K562 (cell line): ENCODE measurements around the gene GPR4. TPM values are rescaled to one million over a fixed set of nuclear protein-coding genes. Genes with fewer than 3 reads are reported as not detected.

Source experiments
- AFF1 ChIP-seq, 2 experiments: fragments of 450-650 bp; IDR thresholded peaks; 2 replicates each; pipeline ENCODE4 v1.6.1; 2018; ENCODE audit warnings: mild to moderate bottlenecking in 2 of 2, low read depth in 1 of 2; ENCODE audit not compliant: partially characterized antibody in 2 of 2
- CBX3 ChIP-seq, 2 experiments: IDR thresholded peaks; 1 replicate in 1 of 2; 2 replicates in 1 of 2; pipeline ENCODE4 v1.6.1; 2012; ENCODE audit warnings: inconsistent platforms in 2 of 2, low read length in 2 of 2, borderline replicate concordance in 1 of 2, control low read depth in 1 of 2
- ELF2 ChIP-seq: fragments of 250-450 bp; sonication (Bioruptor Pico); IDR thresholded peaks from 2 replicates; pipeline ENCODE4 v1.5.0; 2021; ENCODE audit warnings: mild to moderate bottlenecking
- JUN ChIP-seq, 2 experiments: sonication (generic) in 1 of 2; formaldehyde crosslinking in 1 of 2; IDR thresholded peaks; 2 replicates each; pipeline versions ENCODE4 v1.6.1 to v1.8.0; 2012 to 2022; ENCODE audit warnings: borderline replicate concordance in 2 of 2, mild to moderate bottlenecking in 2 of 2, improper control_type of control experiment in 1 of 2, low read depth in 1 of 2, low read length in 1 of 2, missing genetic modification reagents in 1 of 2
- MCM2 ChIP-seq: fragments of 450-650 bp; IDR thresholded peaks from 2 replicates; pipeline ENCODE4 v1.6.1; 2017; ENCODE audit warnings: low read depth, mild to moderate bottlenecking
- MYC ChIP-seq, 2 experiments: fragments of 250-450 bp in 1 of 2; sonication (Bioruptor Pico) in 1 of 2; IDR thresholded peaks; 2 replicates each; pipeline versions ENCODE4 v1.5.1 to v1.6.1; 2012 to 2021; ENCODE audit warnings: low read depth in 2 of 2, borderline replicate concordance in 1 of 2, improper control_type of control experiment in 1 of 2, low read length in 1 of 2, mild to moderate bottlenecking in 1 of 2, moderate library complexity in 1 of 2
- POLR2A ChIP-seq: fragments of 450-650 bp; conservative IDR thresholded peaks from 2 replicates; pipeline ENCODE4 v1.6.1; 2016
- RBM15 ChIP-seq: fragments of 200-400 bp; formaldehyde crosslinking; IDR thresholded peaks from 2 replicates; pipeline ENCODE4 v1.6.1; 2018; ENCODE audit warnings: mild to moderate bottlenecking, low read length, moderate library complexity; ENCODE audit not compliant: insufficient read depth
- RUNX1 ChIP-seq: sonication (generic); IDR thresholded peaks from 2 replicates; pipeline ENCODE4 v1.6.1; 2016; ENCODE audit warnings: antibody characterized with exemption, low read depth
- SOX6 ChIP-seq: fragments of 450-650 bp; IDR thresholded peaks from 2 replicates; pipeline ENCODE4 v1.6.1; 2014; ENCODE audit warnings: mild to moderate bottlenecking
- ZNF407 ChIP-seq: fragments of 450-650 bp; IDR thresholded peaks from 2 replicates; pipeline ENCODE4 v1.6.1; 2016; ENCODE audit warnings: low read depth
- ZNF41 ChIP-seq: fragments of 250-450 bp; sonication (Bioruptor Pico); conservative IDR thresholded peaks from 2 replicates; pipeline ENCODE4 v1.4.0; 2020; ENCODE audit warnings: mild to moderate bottlenecking
- ZNF511 ChIP-seq: sonication (generic); formaldehyde crosslinking; IDR thresholded peaks from 2 replicates; pipeline ENCODE4 v1.8.0; 2022; ENCODE audit warnings: mild to moderate bottlenecking, missing genetic modification reagents
- polyA plus RNA-seq, 8 experiments: library from polyadenylated mRNA; depleted of rRNA in 4 of 8; stranded (reverse) in 5 of 8; unstranded in 3 of 8; fragments of >200 nt; fragmentation: Nextera tagmentation in 2 of 8; fragmentation: Illumina TruSeq in 1 of 8; extraction: Ambion mirVana in 2 of 8; extraction: Trizol in 1 of 8; gene quantifications; 2 replicates each; pipeline versions ENCODE4 v1.2.1 to v1.2.3, GENCODE V29; 2011 to 2014; ENCODE audit warnings: inconsistent platforms in 1 of 8, missing spikeins in 1 of 8
- total RNA-seq, 7 experiments: library from RNA; depleted of rRNA in 6 of 7; stranded (reverse); fragments of >200 nt in 6 of 7; fragmentation: Illumina TruSeq in 2 of 7; extraction: Trizol in 2 of 7; gene quantifications; 2 replicates each; pipeline versions ENCODE4 v1.2.1 to v1.2.3, GENCODE V29; 2011 to 2021; ENCODE audit warnings: low replicate concordance in 1 of 7

The GPR4 gene
- total and polyA plus RNA-seq, 9 of the 15 experiments (the other 6 are each of a cell fraction or from before 2014, with no cell fraction given) = 0.03 to 0.09 (median 0.04) TPM; not detected in 5

- peak; percentile 27 to 80 for TF ChIP-seq AFF1 (IDR thresholded peaks at IDR 0.05; ENCODE audit: low read depth in 1 of 2, partially characterized antibody in 2 of 2)
- TF ChIP-seq ELF2 (CRISPR knock-in tag) = no peak
- peak; percentile 52; the same call in 1 of the 2 replicates for TF ChIP-seq SOX6
- no peak for TF ChIP-seq ZNF41 (CRISPR knock-in tag)
- no peak for TF ChIP-seq RBM15
- no peak for TF ChIP-seq MCM2
- TF ChIP-seq RUNX1 = no peak
- peak in 1 of 2 experiments; percentile 94; a peak in 2 of 3 replicates for TF ChIP-seq CBX3 (IDR thresholded peaks at IDR 0.05; ENCODE audit: borderline replicate concordance in 1 of 2, low read length in 2 of 2)
- TF ChIP-seq JUN (IDR thresholded peaks at IDR 0.05; ENCODE audit: borderline replicate concordance, low read depth, low read length) = peak; percentile 37; the same call in 1 of the 2 replicates
- TF ChIP-seq JUN (CRISPR knock-in tag; IDR thresholded peaks at IDR 0.05; ENCODE audit: borderline replicate concordance) = no peak
- TF ChIP-seq ZNF511 = no peak
- TF ChIP-seq ZNF407 = no peak
- TF ChIP-seq MYC (IDR thresholded peaks at IDR 0.05; ENCODE audit: low read depth, low read length) = peak; percentile 64
- TF ChIP-seq MYC (CRISPR knock-in tag; IDR thresholded peaks at IDR 0.05; ENCODE audit: borderline replicate concordance, low read depth) = no peak
- no peak for TF ChIP-seq POLR2A
Observed at GRCh38 chr19:45645631-45646344, 43.8 kb upstream of the GPR4 start (continued).
